ENCODE results near the gene PDPN. TPM values are rescaled to one million over a fixed set of nuclear protein-coding genes. Genes with fewer than 3 reads are reported as not detected.

PDPN gene
- total and polyA plus RNA-seq, 2 donors (not counting 1 experiment from before 2014, with no cell fraction given): 1.5 to 3.1 TPM

DNA sequence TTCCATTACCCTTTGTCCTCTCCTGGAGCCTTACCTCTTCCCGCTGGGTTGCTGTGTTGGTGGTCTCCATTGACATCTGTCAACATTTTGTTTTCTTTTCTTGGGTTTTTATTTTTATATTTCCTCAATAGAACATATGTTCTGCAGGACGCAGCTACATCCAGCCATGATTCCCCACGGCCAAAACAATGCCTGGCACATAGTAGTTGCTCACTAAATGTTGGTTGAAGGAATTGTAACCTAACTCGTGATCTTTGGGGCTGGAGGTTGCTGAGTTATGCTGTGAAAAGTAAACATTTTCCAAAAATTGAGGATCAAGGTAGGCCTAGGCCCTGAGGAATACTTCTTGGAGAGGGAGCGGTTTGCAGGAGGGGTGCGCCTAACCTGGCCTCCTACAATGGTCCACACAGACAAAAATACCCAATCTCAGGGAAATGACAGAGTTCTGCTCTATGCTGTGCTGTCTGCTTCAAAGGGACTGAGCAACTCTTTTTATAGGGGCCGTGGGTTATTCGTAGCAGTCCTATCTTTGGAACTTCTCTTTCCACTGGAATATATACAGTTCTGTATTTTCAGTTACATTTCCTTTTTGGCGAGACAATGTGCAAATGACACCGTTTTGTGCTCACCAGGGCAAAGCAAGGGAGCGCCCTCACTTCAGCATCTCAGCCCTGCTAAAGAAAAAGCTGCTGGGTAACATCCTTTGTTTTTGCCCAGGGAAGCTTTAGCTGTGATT lies 1.4 kb downstream of the PDPN start:
- Histone ChIP-seq H3K4me1 (ENCODE audit: control insufficient read depth, extremely low read depth, insufficient read depth, low read length) (no peaks in the 10 kb centered on the region), H2AFZ (ENCODE audit: low read length) (no peak overlapping the region), H3K27me3 (ENCODE audit: control insufficient read depth, insufficient read depth, low read length) (no peaks in the 10 kb centered on the region), H3K36me3 (ENCODE audit: control insufficient read depth, insufficient read depth, low read length) (no peaks in the 10 kb centered on the region), H3K79me2 (ENCODE audit: control insufficient read depth, insufficient read depth, low read length) (no peaks in the 10 kb centered on the region), H3K4me2 (ENCODE audit: extremely low read depth, insufficient read depth, low read length) (no peak overlapping the region), H3K27ac (ENCODE audit: insufficient read depth, low read length) (no peak overlapping the region), H3K4me3 (replicated peaks in 1 of 4; ENCODE audit: control extremely low read depth in 1 of 4, insufficient read depth in 1 of 4, low read depth in 3 of 4, low read length in 4 of 4) (peak overlapping the region in 1 of 4 experiments; percentile 26), H3K9me3 (ENCODE audit: control insufficient read depth, insufficient read depth, low read depth, low read length) (no peaks in the 10 kb centered on the region), H3K9ac (ENCODE audit: insufficient read depth, low read length) (no peak overlapping the region), H4K20me1 (ENCODE audit: control insufficient read depth, extremely low read depth, insufficient read depth, low read length) (no peaks in the 10 kb centered on the region)
- no peak for TF ChIP-seq EZH2 (IDR thresholded peaks at IDR 0.05; ENCODE audit: low read length, missing control alignments)
- TF ChIP-seq CTCF (conservative IDR thresholded peaks at IDR 0.05 in 1 of 2, IDR thresholded peaks at IDR 0.05 in 1 of 2; ENCODE audit: low read depth in 1 of 2, low read length in 2 of 2): no peak
- no peak for DNase-seq (ENCODE audit: low read depth in 2 of 2)

DNA sequence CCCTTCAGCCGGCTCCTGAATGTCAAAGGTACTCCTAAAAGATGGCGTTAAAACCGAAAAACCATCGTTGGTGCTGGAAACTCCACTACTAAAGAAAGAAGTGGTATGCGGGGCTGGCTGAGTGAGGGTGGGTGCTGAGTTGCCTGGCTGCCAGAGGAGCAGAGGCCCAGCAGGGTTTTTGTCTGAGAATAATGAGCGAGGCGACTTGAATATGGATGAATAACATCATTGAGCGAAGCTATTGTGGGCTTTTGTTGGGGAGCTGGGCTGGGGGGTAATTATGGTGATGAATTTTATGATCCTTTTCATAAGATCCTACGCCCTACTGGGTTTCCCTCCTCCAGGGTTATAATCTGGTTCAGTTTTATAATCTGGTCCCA lies 2.0 kb downstream of the PDPN start:
- Histone ChIP-seq H3K9ac (ENCODE audit: insufficient read depth, low read length) (no peak overlapping the region), H3K79me2 (ENCODE audit: control insufficient read depth, insufficient read depth, low read length) (no peaks in the 10 kb centered on the region), H3K4me2 (ENCODE audit: extremely low read depth, insufficient read depth, low read length) (no peak overlapping the region), H4K20me1 (ENCODE audit: control insufficient read depth, extremely low read depth, insufficient read depth, low read length) (no peaks in the 10 kb centered on the region), H2AFZ (ENCODE audit: low read length) (no peak overlapping the region), H3K36me3 (ENCODE audit: control insufficient read depth, insufficient read depth, low read length) (no peaks in the 10 kb centered on the region), H3K27ac (ENCODE audit: insufficient read depth, low read length) (no peak overlapping the region), H3K4me3 (replicated peaks in 1 of 4; ENCODE audit: control extremely low read depth in 1 of 4, insufficient read depth in 1 of 4, low read depth in 3 of 4, low read length in 4 of 4) (no peak overlapping the region), H3K27me3 (ENCODE audit: control insufficient read depth, insufficient read depth, low read length) (no peaks in the 10 kb centered on the region), H3K9me3 (ENCODE audit: control insufficient read depth, insufficient read depth, low read depth, low read length) (no peaks in the 10 kb centered on the region), H3K4me1 (ENCODE audit: control insufficient read depth, extremely low read depth, insufficient read depth, low read length) (no peaks in the 10 kb centered on the region)
- DNase-seq (ENCODE audit: low read depth in 2 of 2): no peak
- TF ChIP-seq EZH2 (IDR thresholded peaks at IDR 0.05; ENCODE audit: low read length, missing control alignments) (no peak), CTCF (conservative IDR thresholded peaks at IDR 0.05 in 1 of 2, IDR thresholded peaks at IDR 0.05 in 1 of 2; ENCODE audit: low read depth in 1 of 2, low read length in 2 of 2) (no peak)

DNA sequence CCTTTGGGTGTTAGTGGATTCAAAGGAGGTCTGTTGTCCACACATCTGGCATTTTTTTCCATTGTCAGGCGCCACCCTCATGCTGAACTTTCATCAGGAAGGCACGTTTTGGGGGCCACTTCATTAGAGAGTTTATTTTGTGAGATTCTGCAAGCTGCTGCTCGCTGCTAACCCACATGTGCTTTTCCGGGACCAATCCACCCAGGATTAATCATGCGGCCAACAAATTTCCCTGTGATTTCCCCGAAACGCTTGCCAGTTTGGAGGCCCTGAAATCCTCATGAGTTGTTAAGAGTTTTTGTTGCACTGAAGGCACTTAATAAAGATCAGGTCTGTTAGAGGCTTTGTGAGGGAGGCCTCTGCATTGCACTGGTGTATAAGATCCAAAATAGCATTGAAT lies 2.4 kb downstream of the PDPN start:
- TF ChIP-seq CTCF (conservative IDR thresholded peaks at IDR 0.05 in 1 of 2, IDR thresholded peaks at IDR 0.05 in 1 of 2; ENCODE audit: low read depth in 1 of 2, low read length in 2 of 2): no peak
- H3K9me3 ChIP-seq (ENCODE audit: control insufficient read depth, insufficient read depth, low read depth, low read length): no peaks in the 10 kb centered on the region
- no peak overlapping the region for H3K9ac ChIP-seq (ENCODE audit: insufficient read depth, low read length)
- H3K4me3 ChIP-seq (replicated peaks in 1 of 4; ENCODE audit: control extremely low read depth in 1 of 4, insufficient read depth in 1 of 4, low read depth in 3 of 4, low read length in 4 of 4): no peak overlapping the region
- peak in 1 of 2 donors; percentile 53 for DNase-seq (ENCODE audit: low read depth in 2 of 2)
- H3K4me1 ChIP-seq (ENCODE audit: control insufficient read depth, extremely low read depth, insufficient read depth, low read length): no peaks in the 10 kb centered on the region
- H3K79me2 ChIP-seq (ENCODE audit: control insufficient read depth, insufficient read depth, low read length): no peaks in the 10 kb centered on the region
- no peaks in the 10 kb centered on the region for H3K27me3 ChIP-seq (ENCODE audit: control insufficient read depth, insufficient read depth, low read length)
- no peak overlapping the region for H2AFZ ChIP-seq (ENCODE audit: low read length)
- no peaks in the 10 kb centered on the region for H3K36me3 ChIP-seq (ENCODE audit: control insufficient read depth, insufficient read depth, low read length)
- H3K27ac ChIP-seq (ENCODE audit: insufficient read depth, low read length): no peak overlapping the region
- H3K4me2 ChIP-seq (ENCODE audit: extremely low read depth, insufficient read depth, low read length): no peak overlapping the region
- no peaks in the 10 kb centered on the region for H4K20me1 ChIP-seq (ENCODE audit: control insufficient read depth, extremely low read depth, insufficient read depth, low read length)

Measured in fibroblast of lung (primary cell).